ENCODE data around the gene SOX18.

Gene SOX18

DNA sequence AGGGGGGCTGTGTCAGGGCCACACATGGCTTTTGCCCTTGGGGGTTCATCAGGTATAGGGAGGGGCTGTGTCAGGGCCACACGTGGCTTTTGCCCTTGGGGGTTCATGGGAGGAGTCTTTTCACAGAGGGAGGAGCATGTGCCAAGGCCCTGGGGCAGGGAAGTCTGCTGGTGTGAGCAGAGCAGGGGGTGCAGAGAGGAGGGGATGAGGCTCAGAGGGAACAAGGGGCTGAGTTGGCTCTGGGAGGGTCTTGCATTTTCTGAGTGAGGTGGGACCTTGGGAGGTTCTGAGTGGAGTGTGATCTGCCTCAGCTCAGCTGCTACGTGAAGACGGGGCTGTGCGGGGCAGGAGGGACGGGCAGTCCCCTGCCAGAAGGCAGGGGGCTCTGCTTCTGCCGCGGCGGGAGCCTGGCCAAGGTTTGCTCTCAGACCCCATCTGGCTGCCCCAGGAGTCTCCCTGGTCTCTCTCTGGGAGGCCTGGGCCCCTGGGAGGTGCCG lies 6.0 kb upstream of the SOX18 start:
- FAIRE-seq (no peak), DNase-seq (ENCODE audit: extremely low spot score, insufficient read length, low read depth) (no peak)

DNA sequence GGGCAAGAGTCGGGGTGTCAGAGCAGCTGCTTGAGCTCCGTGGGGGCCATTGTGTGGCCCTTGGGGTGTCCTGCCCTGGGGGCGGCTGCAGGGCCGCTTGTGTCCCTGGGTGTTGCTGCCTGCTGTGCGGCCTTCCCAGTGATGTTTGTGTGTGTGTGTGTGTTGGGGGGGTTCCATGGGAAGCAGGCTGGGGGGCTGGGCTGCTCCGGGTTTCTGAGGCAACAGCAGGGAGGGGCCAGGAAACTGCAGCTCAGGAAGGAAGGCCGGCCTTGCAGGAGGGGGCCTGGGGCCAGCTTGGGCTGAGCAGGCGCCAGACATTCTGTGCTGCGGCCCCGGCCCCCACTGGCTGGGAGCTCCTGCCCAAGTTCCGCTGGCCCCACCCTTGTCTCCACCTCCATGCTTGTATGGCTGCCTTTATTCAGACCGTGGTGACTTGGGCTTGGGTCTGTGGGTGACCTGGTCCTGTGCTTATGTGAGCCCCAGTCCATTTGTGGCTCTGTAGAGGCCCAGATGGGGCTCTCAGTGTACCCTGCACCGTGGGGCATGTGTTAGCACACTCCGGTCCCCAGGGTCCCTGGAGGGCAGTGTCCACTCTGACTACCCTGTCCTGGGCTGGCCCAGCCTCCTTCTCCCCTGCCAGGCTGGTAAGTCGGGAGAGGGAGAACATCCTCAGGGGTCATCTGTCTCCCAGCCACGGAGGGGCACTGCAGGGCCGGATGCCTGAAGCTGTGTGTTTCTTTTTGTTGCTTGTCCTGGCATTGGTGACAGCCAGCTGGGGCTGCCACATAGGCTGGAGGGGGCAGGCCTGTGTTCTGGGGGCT lies 4.6 kb upstream of the SOX18 start:
- DNase-seq (ENCODE audit: extremely low spot score, insufficient read length, low read depth), result no peak
- no peak for FAIRE-seq

- FAIRE-seq, result no peak
- DNase-seq (ENCODE audit: extremely low spot score, insufficient read length, low read depth), result no peak
These were observed 3.8 kb upstream of the SOX18 start for GRCh38 chr20:64052987-64053840.

DNA sequence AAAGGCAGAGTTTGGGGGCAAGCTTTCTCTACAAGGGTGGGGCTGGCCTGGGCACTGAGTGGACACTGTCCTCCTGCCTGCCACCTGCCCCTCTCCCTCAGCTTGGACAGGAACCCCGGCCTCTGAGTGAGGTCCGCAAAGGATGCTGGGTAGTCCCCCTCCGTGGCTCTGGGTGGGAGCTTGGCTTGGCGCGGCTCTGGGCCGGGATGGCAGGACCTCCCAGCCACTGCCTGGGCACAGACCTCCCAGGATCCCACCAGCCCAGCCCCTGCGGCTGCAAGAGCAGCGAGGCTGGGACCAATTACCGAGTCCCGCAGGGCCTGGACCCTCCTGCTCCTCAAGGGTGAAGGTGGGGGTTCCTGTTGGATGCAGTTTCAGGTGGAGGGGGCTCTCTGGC lies 2.9 kb upstream of the SOX18 start:
- FAIRE-seq (no peak), DNase-seq (ENCODE audit: extremely low spot score, insufficient read length, low read depth) (no peak)

DNA sequence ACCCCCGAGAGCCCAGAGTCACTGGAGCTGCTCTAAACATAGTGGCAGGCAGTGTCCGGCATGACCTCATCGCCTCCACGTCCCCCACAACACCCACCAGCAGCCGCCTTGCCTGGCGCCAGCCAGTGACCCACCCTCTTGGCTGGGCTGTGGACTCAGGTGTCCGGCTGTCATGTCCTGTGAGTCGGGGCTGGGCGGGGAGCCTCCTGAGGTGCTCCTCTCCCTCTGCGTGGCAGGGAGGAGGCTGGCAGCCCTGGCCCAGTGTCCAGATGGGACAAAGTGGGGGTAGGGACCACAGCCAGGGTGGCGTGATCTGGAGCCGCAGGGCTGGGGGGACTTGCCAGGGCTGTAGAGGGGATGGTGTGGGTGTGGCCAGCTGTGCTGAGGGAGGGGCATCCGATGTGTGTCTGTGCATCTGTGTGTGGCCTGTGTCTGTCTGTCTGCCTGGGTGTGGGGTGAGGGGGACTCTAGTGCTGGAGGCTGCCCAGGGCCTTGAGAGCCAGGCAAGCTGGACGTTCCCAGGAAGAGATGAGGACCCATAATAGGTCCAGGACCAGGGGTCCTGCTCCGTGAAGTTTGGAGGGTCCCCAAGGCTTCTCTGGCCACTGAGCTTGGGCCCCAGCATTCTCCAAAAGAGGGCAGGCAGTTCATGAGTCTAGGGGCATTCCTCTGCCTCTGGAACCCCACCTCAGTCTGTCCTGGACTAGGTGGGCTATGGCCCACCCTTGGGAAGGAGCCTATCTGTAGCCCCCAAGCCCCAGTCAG lies 2.3 kb upstream of the SOX18 start:
- FAIRE-seq (no peak), DNase-seq (ENCODE audit: extremely low spot score, insufficient read length, low read depth) (no peak)

GRCh38 chr20:64051033-64051452 lies 1.6 kb upstream of the SOX18 start:
- no peak for DNase-seq (ENCODE audit: extremely low spot score, insufficient read length, low read depth)
- no peak for FAIRE-seq

- FAIRE-seq, result no peak
- no peak for DNase-seq (ENCODE audit: extremely low spot score, insufficient read length, low read depth)
These were observed 1.0 kb upstream of the SOX18 start for GRCh38 chr20:64050261-64051032.

GRCh38 chr20:64049878-64050260 lies 430 bp upstream of the SOX18 start:
- no peak for DNase-seq (ENCODE audit: extremely low spot score, insufficient read length, low read depth)
- no peak for FAIRE-seq

DNA sequence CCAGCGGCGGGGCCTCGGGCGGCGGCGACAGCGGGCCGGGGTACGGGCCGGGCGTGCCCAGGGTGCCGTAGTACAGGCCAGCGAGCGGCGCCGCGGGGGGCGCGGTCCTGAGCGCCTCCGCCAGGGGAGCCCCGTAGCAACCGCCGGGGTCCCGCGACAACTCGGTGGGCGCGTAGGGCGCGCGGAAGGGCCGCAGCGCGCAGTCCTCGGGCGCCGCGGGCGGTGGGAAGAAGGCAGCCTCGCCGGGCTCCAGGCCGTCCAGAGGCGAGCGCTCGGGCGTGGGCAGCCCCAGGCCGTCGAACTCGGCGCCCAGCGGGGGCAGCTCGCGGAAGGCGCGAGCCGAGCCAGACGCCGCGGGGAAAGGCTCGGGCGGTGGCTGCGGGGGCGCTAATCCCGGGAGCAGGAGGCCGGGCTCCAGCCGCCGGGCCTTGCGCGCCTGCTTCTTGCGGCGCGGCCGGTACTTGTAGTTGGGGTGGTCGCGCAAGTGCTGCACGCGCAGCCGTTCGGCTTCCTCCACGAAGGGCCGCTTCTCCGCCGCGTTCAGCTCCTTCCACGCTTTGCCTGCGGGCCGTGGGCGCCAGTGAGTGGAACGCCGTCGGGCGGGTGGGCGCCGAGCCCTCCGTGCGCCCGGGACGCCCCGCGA lies 916 bp downstream of the SOX18 start:
- no peak for FAIRE-seq
- no peak for DNase-seq (ENCODE audit: extremely low spot score, insufficient read length, low read depth)

GRCh38 chr20:64047968-64048401 lies 1.5 kb downstream of the SOX18 start:
- FAIRE-seq (no peak), DNase-seq (ENCODE audit: extremely low spot score, insufficient read length, low read depth) (no peak)

DNA sequence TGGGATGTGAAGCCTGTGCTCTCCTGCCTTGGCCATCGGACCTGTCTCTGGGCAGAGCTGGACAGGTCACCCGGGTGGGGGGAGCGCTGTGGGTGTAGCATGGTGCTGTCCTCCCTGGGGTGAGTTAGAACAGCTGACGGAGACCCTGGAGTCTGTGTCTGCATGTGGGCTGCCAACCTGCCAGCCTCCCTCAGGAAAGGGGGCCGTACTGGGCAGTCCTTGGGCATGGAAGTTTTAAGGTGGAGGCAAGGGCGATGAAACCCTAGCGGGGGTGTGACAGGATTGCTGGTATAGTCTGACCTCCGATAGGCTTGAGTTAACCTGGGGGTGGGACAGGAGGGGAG lies 2.4 kb downstream of the SOX18 start:
- DNase-seq (ENCODE audit: extremely low spot score, insufficient read length, low read depth) (no peak), FAIRE-seq (no peak)

DNA sequence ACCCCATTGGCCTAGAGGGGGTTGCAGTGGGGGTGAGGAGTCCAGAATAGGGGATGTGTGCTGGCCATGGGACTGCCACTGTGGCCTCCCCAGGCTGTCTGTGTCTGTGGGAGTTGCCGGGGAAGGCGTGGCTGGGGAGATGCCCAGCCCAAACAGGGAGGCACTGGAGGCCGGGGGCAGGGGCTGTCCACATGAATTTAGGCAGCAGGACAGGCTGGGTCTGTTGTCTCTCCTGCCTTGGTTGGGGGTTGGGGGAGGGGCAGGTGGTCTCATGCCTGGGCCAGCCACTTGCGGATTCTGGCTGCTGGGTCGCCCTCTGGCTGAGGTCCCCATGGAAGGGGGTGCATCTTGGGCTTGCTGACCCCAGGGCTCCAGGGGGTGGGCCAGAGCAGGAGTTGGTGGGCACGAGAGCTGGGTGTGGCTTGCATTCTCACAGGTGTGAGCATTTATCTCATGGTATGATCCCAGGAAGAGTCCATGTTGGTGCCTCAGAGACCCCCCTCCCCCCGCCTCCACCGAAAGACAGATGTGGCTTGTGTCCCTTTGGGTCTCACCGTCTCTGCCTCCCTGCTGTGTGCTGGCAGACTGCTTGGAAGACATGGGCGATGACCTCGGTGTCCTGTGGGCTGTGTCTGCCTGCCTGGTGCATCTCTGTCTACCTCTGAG lies 4.0 kb downstream of the SOX18 start:
- FAIRE-seq, result no peak
- DNase-seq (ENCODE audit: extremely low spot score, insufficient read length, low read depth), result no peak

- no peak for DNase-seq (ENCODE audit: extremely low spot score, insufficient read length, low read depth)
- FAIRE-seq, result no peak
These were observed 4.8 kb downstream of the SOX18 start for GRCh38 chr20:64044484-64045247.

DNA sequence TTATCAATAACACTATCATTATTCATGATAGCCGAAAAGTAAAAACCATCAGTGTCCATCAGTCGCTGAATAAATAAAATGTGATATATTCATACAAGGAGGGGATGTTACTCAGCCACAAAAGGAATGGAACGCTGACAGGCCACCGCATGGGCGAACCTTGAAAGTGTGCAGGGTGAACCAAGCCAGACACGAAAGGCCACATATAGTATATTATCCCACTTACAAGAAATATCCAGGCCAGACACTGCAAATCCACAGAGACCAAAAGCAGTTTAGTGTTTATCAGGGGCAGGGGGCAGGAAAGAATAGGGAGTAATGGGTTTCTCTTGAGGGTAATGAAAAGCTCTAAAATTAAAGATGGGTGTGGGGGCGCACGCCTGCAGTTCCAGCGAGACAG lies 5.7 kb downstream of the SOX18 start:
- DNase-seq (ENCODE audit: extremely low spot score, insufficient read length, low read depth), result no peak

GRCh38 chr20:64042054-64042781 lies 7.2 kb downstream of the SOX18 start:
- DNase-seq (ENCODE audit: extremely low spot score, insufficient read length, low read depth), result no peak

More for the DNA sequence above, 5.7 kb downstream of the SOX18 start:
- FAIRE-seq, result no peak

DNA sequence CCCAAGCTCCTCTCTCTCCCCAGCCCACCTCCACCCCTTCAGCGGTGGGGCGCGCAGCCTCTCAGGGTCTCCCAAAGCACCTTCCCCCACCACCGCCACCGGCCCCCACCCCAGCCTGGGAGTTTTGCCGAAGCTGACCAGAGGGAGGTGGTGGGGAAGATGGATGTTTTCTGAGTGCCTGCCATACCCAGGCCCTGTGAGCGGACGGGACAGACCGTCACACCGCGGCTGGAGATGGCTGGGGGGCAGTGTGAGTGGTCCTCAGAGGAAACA lies 7.7 kb downstream of the SOX18 start:
- DNase-seq (ENCODE audit: extremely low spot score, insufficient read length, low read depth), result no peak
- no peak for FAIRE-seq

More at GRCh38 chr20:64042054-64042781, 7.2 kb downstream of the SOX18 start:
- no peak for FAIRE-seq

- no peak for DNase-seq (ENCODE audit: extremely low spot score, insufficient read length, low read depth)
- no peak for FAIRE-seq
These were observed 8.2 kb downstream of the SOX18 start for GRCh38 chr20:64041040-64041780.
